Breast epithelium (tissue), 4 donors: ENCODE results near the gene CLCN7. TPM values are rescaled to one million over a fixed set of nuclear protein-coding genes. Genes with fewer than 3 reads are reported as not detected.

ENCODE experiments used
- DNase-seq, 2 donors: peaks; one replicate each; pipeline ENCODE4 v3.0.0-alpha.2; 2019; ENCODE audit warnings: low spot score in 2 of 2
- H3K27ac ChIP-seq, 2 donors: fragments of 200-600 bp; sonication (generic) in 1 of 2; one replicate each; pipeline ENCODE4 v1.5.1; 2016 to 2019; ENCODE audit warnings: mild to moderate bottlenecking in 1 of 2
- H3K27me3 ChIP-seq, 2 donors: fragments of 200-600 bp; sonication (generic) in 1 of 2; one replicate each; pipeline versions ENCODE4 v1.5.1 to v1.6.0; 2017 to 2019; ENCODE audit warnings: control low read depth in 1 of 2, mild to moderate bottlenecking in 1 of 2
- H3K36me3 ChIP-seq: fragments of 200-600 bp; one replicate; pipeline ENCODE4 v1.5.1; 2019
- H3K4me1 ChIP-seq, 2 donors: fragments of 200-600 bp; sonication (generic); one replicate each; pipeline ENCODE4 v1.5.1; 2016 to 2019; ENCODE audit warnings: control low read depth in 1 of 2
- H3K4me3 ChIP-seq, 3 donors: fragments of 200-600 bp; sonication (generic); 1 replicate in 2 of 3; 2 replicates in 1 of 3; pipeline ENCODE4 v1.5.1; 2016 to 2019; ENCODE audit warnings: mild to moderate bottlenecking in 3 of 3, moderate library complexity in 2 of 3
- H3K9me3 ChIP-seq, 2 donors: fragments of 200-600 bp; sonication (generic) in 1 of 2; one replicate each; pipeline ENCODE4 v1.5.1; 2016 to 2019; ENCODE audit warnings: control low read depth in 1 of 2
- CTCF ChIP-seq, 3 donors: fragments of 450-650 bp; IDR thresholded peaks; one replicate each; pipeline ENCODE4 v1.5.1; 2016 to 2017; ENCODE audit warnings: antibody characterized with exemption in 3 of 3, mild to moderate bottlenecking in 3 of 3, moderate library complexity in 3 of 3
- POLR2A ChIP-seq: fragments of 450-650 bp; IDR thresholded peaks from one replicate; pipeline ENCODE4 v1.6.1; 2016; ENCODE audit warnings: antibody characterized with exemption, mild to moderate bottlenecking, moderate library complexity
- POLR2AphosphoS5 ChIP-seq, 3 donors: sonication (generic); formaldehyde crosslinking; IDR thresholded peaks; one replicate each; pipeline ENCODE4 v1.6.1; 2017; ENCODE audit warnings: antibody characterized with exemption in 3 of 3
- intact Hi-C: fragments of 100-400 bp; cut with DNase I; formaldehyde crosslinking; loops from one replicate; pipeline ENCODE4 v1.15.1; 2023; ENCODE audit warnings: low total_unique reads
- total RNA-seq, 3 donors: library from RNA; depleted of rRNA; stranded (reverse); fragments of >200 nt; gene quantifications; one replicate each; pipeline ENCODE4 v1.1.0, GENCODE V29; 2016

The CLCN7 gene
- total RNA-seq, 3 donors from 2014 or later: 52.2 to 72.3 (median 71.4) TPM

GRCh38 chr16:1475552-1476114 lies 805 bp upstream of the CLCN7 start:
- H3K36me3 ChIP-seq: no peaks in the 10 kb centered on the region
- H3K27ac ChIP-seq: peak overlapping the region; percentile 92 to 97
- no peaks in the 10 kb centered on the region for H3K4me1 ChIP-seq
- intact Hi-C loops: loop anchor here (1.0 kb wide), 1 partner anchor 31 kb away; no protein-coding TSS in a partner anchor
- H3K4me3 ChIP-seq: peak overlapping the region; percentile 70 to 97 (median 95)
- H3K27me3 ChIP-seq: no peaks in the 10 kb centered on the region
- no peak for TF ChIP-seq POLR2AphosphoS5 (IDR thresholded peaks at IDR 0.05)
- TF ChIP-seq POLR2A: no peak
- TF ChIP-seq CTCF (IDR thresholded peaks at IDR 0.05): no peak
- no peaks in the 10 kb centered on the region for H3K9me3 ChIP-seq
- DNase-seq: no peak

GRCh38 chr16:1474082-1474795 lies 589 bp downstream of the CLCN7 start:
- no peak for TF ChIP-seq POLR2A
- TF ChIP-seq POLR2AphosphoS5 (IDR thresholded peaks at IDR 0.05): no peak
- no peak for TF ChIP-seq CTCF (IDR thresholded peaks at IDR 0.05)
- DNase-seq: no peak
- Histone ChIP-seq H3K27me3 (no peaks in the 10 kb centered on the region), H3K4me1 (no peaks in the 10 kb centered on the region), H3K9me3 (no peaks in the 10 kb centered on the region), H3K27ac (peak overlapping the region; percentile 92 to 97), H3K36me3 (no peaks in the 10 kb centered on the region), H3K4me3 (peak overlapping the region; percentile 70 to 97 (median 95))
- intact Hi-C loops: no loop called here

- Histone ChIP-seq H3K4me1 (no peaks in the 10 kb centered on the region), H3K36me3 (no peaks in the 10 kb centered on the region), H3K27ac (no peak overlapping the region), H3K4me3 (no peak overlapping the region), H3K9me3 (no peaks in the 10 kb centered on the region), H3K27me3 (no peaks in the 10 kb centered on the region)
- no peak for TF ChIP-seq POLR2AphosphoS5 (IDR thresholded peaks at IDR 0.05)
- TF ChIP-seq CTCF (IDR thresholded peaks at IDR 0.05): no peak
- no peak for TF ChIP-seq POLR2A
- intact Hi-C loops: no loop called here
- DNase-seq: no peak
Observed at GRCh38 chr16:1472974-1473373, 1.9 kb downstream of the CLCN7 start.

- no peaks in the 10 kb centered on the region for H3K36me3 ChIP-seq
- intact Hi-C loops: no loop called here
- no peak overlapping the region for H3K4me3 ChIP-seq
- H3K9me3 ChIP-seq: no peaks in the 10 kb centered on the region
- DNase-seq: no peak
- no peaks in the 10 kb centered on the region for H3K4me1 ChIP-seq
- H3K27ac ChIP-seq: peak overlapping the region in 1 of 2 donors; percentile 70
- no peak for TF ChIP-seq POLR2AphosphoS5 (IDR thresholded peaks at IDR 0.05)
- no peak for TF ChIP-seq CTCF (IDR thresholded peaks at IDR 0.05)
- TF ChIP-seq POLR2A: no peak
- H3K27me3 ChIP-seq: no peaks in the 10 kb centered on the region
Observed at GRCh38 chr16:1471569-1472194, 3.1 kb downstream of the CLCN7 start.
